ENCODE measurements around the gene RPA4. TPM values are rescaled to one million over a fixed set of nuclear protein-coding genes. Genes with fewer than 3 reads are reported as not detected.

The RPA4 gene
- total RNA-seq, 2 experiments from 2014 or later, result 1.8 to 1.9 TPM

GRCh38 chrX:96918864-96919263 is 35.2 kb downstream of the RPA4 start:
- TF ChIP-seq CTCF (conservative IDR thresholded peaks at IDR 0.05; ENCODE audit: low read length) (no peak), EZH2phosphoT487 (IDR thresholded peaks at IDR 0.05; ENCODE audit: borderline replicate concordance, low read depth, low read length) (no peak)
- Histone ChIP-seq H3K4me1 (ENCODE audit: insufficient read depth, low read length, poor library complexity, severe bottlenecking) (no peaks in the 10 kb centered on the region), H3K79me2 (ENCODE audit: insufficient read depth, low read depth, low read length) (no peaks in the 10 kb centered on the region), H3K9me2 (ENCODE audit: insufficient read depth, low read length) (no peaks in the 10 kb centered on the region), H3K4me3 (ENCODE audit: low read depth, low read length, poor library complexity, severe bottlenecking) (no peak overlapping the region), H3K36me3 (ENCODE audit: insufficient read depth, low read length) (no peaks in the 10 kb centered on the region), H3K27ac (ENCODE audit: low read depth, low read length, poor library complexity, severe bottlenecking) (no peak overlapping the region), H3K9me3 (ENCODE audit: low read length) (no peaks in the 10 kb centered on the region), H2AFZ (ENCODE audit: low read length) (no peak overlapping the region), H4K20me1 (ENCODE audit: insufficient read depth, low read length) (no peaks in the 10 kb centered on the region), H3K4me2 (ENCODE audit: low read length) (no peak overlapping the region)
- BruUV-seq (replicated peaks), result no TSS peak
- ChIA-PET POLR2A (no interaction called here), CTCF (ENCODE audit: unreplicated experiment) (no interaction called here)
- intact Hi-C loops (cut with micrococcal nuclease; ENCODE audit: unreplicated experiment), result no loop called here
- DNase-seq (ENCODE audit: low spot score), result no peak

- H3K4me2 ChIP-seq (ENCODE audit: low read length), result no peak overlapping the region
- H3K4me1 ChIP-seq (ENCODE audit: insufficient read depth, low read length, poor library complexity, severe bottlenecking), result no peaks in the 10 kb centered on the region
- no peaks in the 10 kb centered on the region for H3K9me3 ChIP-seq (ENCODE audit: low read length)
- no peaks in the 10 kb centered on the region for H3K9me2 ChIP-seq (ENCODE audit: insufficient read depth, low read length)
- BruUV-seq (replicated peaks), result no TSS peak
- no peaks in the 10 kb centered on the region for H3K79me2 ChIP-seq (ENCODE audit: insufficient read depth, low read depth, low read length)
- intact Hi-C loops (cut with micrococcal nuclease; ENCODE audit: unreplicated experiment), result no loop called here
- H4K20me1 ChIP-seq (ENCODE audit: insufficient read depth, low read length), result no peaks in the 10 kb centered on the region
- ChIA-PET POLR2A (no interaction called here), CTCF (ENCODE audit: unreplicated experiment) (no interaction called here)
- H2AFZ ChIP-seq (ENCODE audit: low read length), result no peak overlapping the region
- no peaks in the 10 kb centered on the region for H3K36me3 ChIP-seq (ENCODE audit: insufficient read depth, low read length)
- no peak overlapping the region for H3K4me3 ChIP-seq (ENCODE audit: low read depth, low read length, poor library complexity, severe bottlenecking)
- no peak overlapping the region for H3K27ac ChIP-seq (ENCODE audit: low read depth, low read length, poor library complexity, severe bottlenecking)
- DNase-seq (ENCODE audit: low spot score), result no peak
- TF ChIP-seq CTCF (conservative IDR thresholded peaks at IDR 0.05; ENCODE audit: low read length), result no peak
- no peak for TF ChIP-seq EZH2phosphoT487 (IDR thresholded peaks at IDR 0.05; ENCODE audit: borderline replicate concordance, low read depth, low read length)
Observed at GRCh38 chrX:96919672-96920071, 36.0 kb downstream of the RPA4 start.

- TF ChIP-seq EZH2phosphoT487 (IDR thresholded peaks at IDR 0.05; ENCODE audit: borderline replicate concordance, low read depth, low read length) (no peak), CTCF (conservative IDR thresholded peaks at IDR 0.05; ENCODE audit: low read length) (no peak)
- H3K9me2 ChIP-seq (ENCODE audit: insufficient read depth, low read length), result no peaks in the 10 kb centered on the region
- H3K4me3 ChIP-seq (ENCODE audit: low read depth, low read length, poor library complexity, severe bottlenecking), result no peak overlapping the region
- CTCF ChIA-PET (ENCODE audit: unreplicated experiment), result no interaction called here
- no peaks in the 10 kb centered on the region for H4K20me1 ChIP-seq (ENCODE audit: insufficient read depth, low read length)
- H3K36me3 ChIP-seq (ENCODE audit: insufficient read depth, low read length), result no peaks in the 10 kb centered on the region
- H3K9me3 ChIP-seq (ENCODE audit: low read length), result no peaks in the 10 kb centered on the region
- POLR2A ChIA-PET, result interaction anchor here (0.7 kb wide), 1 partner anchor 150 kb away, joined by 4 read pairs; no protein-coding TSS in a partner anchor
- DNase-seq (ENCODE audit: low spot score), result peak; percentile 0
- no TSS peak for BruUV-seq (replicated peaks)
- H3K27ac ChIP-seq (ENCODE audit: low read depth, low read length, poor library complexity, severe bottlenecking), result no peak overlapping the region
- H3K4me2 ChIP-seq (ENCODE audit: low read length), result no peak overlapping the region
- H3K79me2 ChIP-seq (ENCODE audit: insufficient read depth, low read depth, low read length), result no peaks in the 10 kb centered on the region
- intact Hi-C loops (cut with micrococcal nuclease; ENCODE audit: unreplicated experiment), result no loop called here
- H2AFZ ChIP-seq (ENCODE audit: low read length), result no peak overlapping the region
- H3K4me1 ChIP-seq (ENCODE audit: insufficient read depth, low read length, poor library complexity, severe bottlenecking), result no peaks in the 10 kb centered on the region
Observed at GRCh38 chrX:96924581-96924980, 40.9 kb downstream of the RPA4 start.

All from OCI-LY7 (cell line).